Lower leg skin (tissue), 3 donors: Measurements from ENCODE around the gene VAV3.

Experiments used
- POLR2A ChIP-seq, 2 donors: fragments of 450-650 bp; IDR thresholded peaks; one replicate each; pipeline ENCODE4 v1.6.1; 2016 to 2017; ENCODE audit warnings: antibody characterized with exemption in 2 of 2, mild to moderate bottlenecking in 1 of 2, moderate library complexity in 1 of 2
- TF ChIP-seq, protein P1 (sequence below), 3 donors: fragments of 450-650 bp; IDR thresholded peaks; one replicate each; pipeline ENCODE4 v1.5.1; 2016; ENCODE audit warnings: antibody characterized with exemption in 3 of 3, mild to moderate bottlenecking in 3 of 3, moderate library complexity in 2 of 3

DNA sequence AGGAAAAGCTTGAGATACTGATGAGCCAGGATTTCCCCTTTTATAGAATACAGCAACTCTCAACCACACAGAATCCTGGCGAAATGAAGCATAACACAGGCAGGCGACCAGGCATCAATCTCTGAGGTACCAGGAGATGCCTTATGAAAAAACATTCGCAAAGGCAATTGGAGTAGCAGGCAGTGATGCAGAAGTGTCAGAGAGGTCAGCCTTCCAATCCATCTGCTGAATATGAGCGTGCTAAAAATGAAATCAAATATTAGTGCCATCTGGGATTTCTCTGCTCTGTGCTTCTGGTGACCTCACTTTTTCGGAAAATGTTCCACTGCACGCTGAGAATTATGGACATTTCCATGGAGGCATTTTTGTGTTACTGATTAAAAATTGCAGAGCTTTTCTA, 258.8 kb downstream of the VAV3 start:
- TF ChIP-seq, protein P1, sequence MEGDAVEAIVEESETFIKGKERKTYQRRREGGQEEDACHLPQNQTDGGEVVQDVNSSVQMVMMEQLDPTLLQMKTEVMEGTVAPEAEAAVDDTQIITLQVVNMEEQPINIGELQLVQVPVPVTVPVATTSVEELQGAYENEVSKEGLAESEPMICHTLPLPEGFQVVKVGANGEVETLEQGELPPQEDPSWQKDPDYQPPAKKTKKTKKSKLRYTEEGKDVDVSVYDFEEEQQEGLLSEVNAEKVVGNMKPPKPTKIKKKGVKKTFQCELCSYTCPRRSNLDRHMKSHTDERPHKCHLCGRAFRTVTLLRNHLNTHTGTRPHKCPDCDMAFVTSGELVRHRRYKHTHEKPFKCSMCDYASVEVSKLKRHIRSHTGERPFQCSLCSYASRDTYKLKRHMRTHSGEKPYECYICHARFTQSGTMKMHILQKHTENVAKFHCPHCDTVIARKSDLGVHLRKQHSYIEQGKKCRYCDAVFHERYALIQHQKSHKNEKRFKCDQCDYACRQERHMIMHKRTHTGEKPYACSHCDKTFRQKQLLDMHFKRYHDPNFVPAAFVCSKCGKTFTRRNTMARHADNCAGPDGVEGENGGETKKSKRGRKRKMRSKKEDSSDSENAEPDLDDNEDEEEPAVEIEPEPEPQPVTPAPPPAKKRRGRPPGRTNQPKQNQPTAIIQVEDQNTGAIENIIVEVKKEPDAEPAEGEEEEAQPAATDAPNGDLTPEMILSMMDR (IDR thresholded peaks at IDR 0.05), result no peak
- no peak for TF ChIP-seq POLR2A (IDR thresholded peaks at IDR 0.05)
